22Rv1 (cell line): ENCODE results near the gene GOLGA5.

Experiments
- ZFX ChIP-seq: fragments of 450-650 bp; IDR thresholded peaks from 2 replicates; pipeline ENCODE4 v1.6.1; 2017; ENCODE audit warnings: antibody characterized with exemption, borderline replicate concordance
- TF ChIP-seq, protein P1 (sequence below): fragments of 450-650 bp; IDR thresholded peaks from 2 replicates; pipeline ENCODE4 v1.5.1; 2017; ENCODE audit warnings: mild to moderate bottlenecking

GRCh38 chr14:92865674-92866073 lies 71.6 kb downstream of the GOLGA5 start:
- TF ChIP-seq, protein P1, sequence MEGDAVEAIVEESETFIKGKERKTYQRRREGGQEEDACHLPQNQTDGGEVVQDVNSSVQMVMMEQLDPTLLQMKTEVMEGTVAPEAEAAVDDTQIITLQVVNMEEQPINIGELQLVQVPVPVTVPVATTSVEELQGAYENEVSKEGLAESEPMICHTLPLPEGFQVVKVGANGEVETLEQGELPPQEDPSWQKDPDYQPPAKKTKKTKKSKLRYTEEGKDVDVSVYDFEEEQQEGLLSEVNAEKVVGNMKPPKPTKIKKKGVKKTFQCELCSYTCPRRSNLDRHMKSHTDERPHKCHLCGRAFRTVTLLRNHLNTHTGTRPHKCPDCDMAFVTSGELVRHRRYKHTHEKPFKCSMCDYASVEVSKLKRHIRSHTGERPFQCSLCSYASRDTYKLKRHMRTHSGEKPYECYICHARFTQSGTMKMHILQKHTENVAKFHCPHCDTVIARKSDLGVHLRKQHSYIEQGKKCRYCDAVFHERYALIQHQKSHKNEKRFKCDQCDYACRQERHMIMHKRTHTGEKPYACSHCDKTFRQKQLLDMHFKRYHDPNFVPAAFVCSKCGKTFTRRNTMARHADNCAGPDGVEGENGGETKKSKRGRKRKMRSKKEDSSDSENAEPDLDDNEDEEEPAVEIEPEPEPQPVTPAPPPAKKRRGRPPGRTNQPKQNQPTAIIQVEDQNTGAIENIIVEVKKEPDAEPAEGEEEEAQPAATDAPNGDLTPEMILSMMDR = no peak
- no peak for TF ChIP-seq ZFX
